Endothelial cell of umbilical vein (primary cell): ENCODE results near the gene TSTD2. TPM values are rescaled to one million over a fixed set of nuclear protein-coding genes. Genes with fewer than 3 reads are reported as not detected.

Experiments
- BruUV-seq: library from RNA; stranded (reverse); fragments of 400-500 nt; replicated peaks from 2 replicates; lab custom pipeline; 2021; lab: Mats Ljungman, UMichigan
- CTCF ChIA-PET: fragments of 300-600, 350-600 bp; sonication (Branson Sonifier 250); formaldehyde crosslinking; loops from one replicate; lab custom pipeline; 2021; ENCODE audit warnings: antibody characterized with exemption, inconsistent platforms; lab: Charles Lee
- POLR2A ChIA-PET: fragments of 300-600, 350-600 bp; sonication (Branson Sonifier 250); formaldehyde crosslinking; loops from one replicate; lab custom pipeline; 2021; ENCODE audit warnings: antibody characterized with exemption, inconsistent platforms; lab: Charles Lee
- DNase-seq: peaks from one replicate; pipeline ENCODE4 v3.0.0-alpha.2; 2011; ENCODE audit warnings: low read depth, low spot score
- FAIRE-seq: peaks from 2 replicates; lab custom pipeline; 2011; peaks lifted over from hg19 to GRCh38; lab: Jason Lieb, UNC
- H2AFZ ChIP-seq: 2 replicates; pipeline ENCODE4 v1.6.0; 2012; ENCODE audit warnings: low read depth, low read length, control low read depth, inconsistent platforms
- H3K27ac ChIP-seq: 2 replicates; pipeline ENCODE4 v1.5.1; 2011; ENCODE audit warnings: low read depth, mild to moderate bottlenecking, control low read depth, low read length, moderate library complexity; ENCODE audit not compliant: insufficient read depth
- H3K27me3 ChIP-seq, 2 experiments: 2 replicates each; pipeline versions ENCODE4 v1.6.0 to v1.6.1; 2011; ENCODE audit warnings: low read length in 2 of 2, mixed read lengths in 1 of 2; ENCODE audit not compliant: control insufficient read depth in 2 of 2, insufficient read depth in 2 of 2
- H3K36me3 ChIP-seq, 2 experiments: 2 replicates in 1 of 2; 3 replicates in 1 of 2; pipeline ENCODE4 v1.5.1; 2011; ENCODE audit warnings: low read length in 2 of 2, mild to moderate bottlenecking in 1 of 2, moderate library complexity in 1 of 2; ENCODE audit not compliant: control insufficient read depth in 2 of 2, insufficient read depth in 2 of 2; ENCODE audit errors: extremely low read depth in 1 of 2
- H3K4me1 ChIP-seq: 3 replicates; pipeline ENCODE4 v1.5.1; 2011; ENCODE audit warnings: mild to moderate bottlenecking, low read length; ENCODE audit not compliant: control insufficient read depth, insufficient read depth; ENCODE audit errors: extremely low read depth
- H3K4me2 ChIP-seq: 2 replicates; pipeline ENCODE4 v1.6.1; 2011; ENCODE audit warnings: low read length, control low read depth, mixed read lengths; ENCODE audit not compliant: insufficient read depth
- H3K4me3 ChIP-seq, 3 experiments: fragments of 200-600 bp in 1 of 3; sonication (generic), shearing (Covaris generic) in 1 of 3; replicated peaks in 1 of 3; 2 replicates each; pipeline ENCODE4 v1.5.1; 2011 to 2016; ENCODE audit warnings: control low read depth in 3 of 3, low read length in 3 of 3, mild to moderate bottlenecking in 2 of 3, inconsistent platforms in 1 of 3, low read depth in 1 of 3, moderate library complexity in 1 of 3; ENCODE audit not compliant: insufficient read depth in 1 of 3
- H3K79me2 ChIP-seq: 2 replicates; pipeline ENCODE4 v1.6.0; 2012; ENCODE audit warnings: low read length, inconsistent platforms; ENCODE audit not compliant: control insufficient read depth, insufficient read depth
- H3K9ac ChIP-seq: replicated peaks from 2 replicates; pipeline ENCODE3; 2011; ENCODE audit warnings: low read length, control low read depth; ENCODE audit not compliant: insufficient read depth; ENCODE audit errors: extremely low read depth
- H3K9me1 ChIP-seq: replicated peaks from 3 replicates; pipeline ENCODE4 v1.6.0; 2011; ENCODE audit warnings: mild to moderate bottlenecking, low read length; ENCODE audit not compliant: control insufficient read depth, insufficient read depth; ENCODE audit errors: extremely low read depth
- H3K9me3 ChIP-seq: replicated peaks from 2 replicates; pipeline ENCODE4 v1.5.1; 2012; ENCODE audit warnings: low read length, inconsistent platforms; ENCODE audit not compliant: control insufficient read depth, insufficient read depth
- H4K20me1 ChIP-seq: replicated peaks from 2 replicates; pipeline ENCODE3; 2011; ENCODE audit warnings: mild to moderate bottlenecking, low read length; ENCODE audit not compliant: control insufficient read depth, insufficient read depth; ENCODE audit errors: extremely low read depth
- JUN ChIP-seq: IDR thresholded peaks from 2 replicates; pipeline ENCODE4 v1.6.1; 2011; ENCODE audit warnings: borderline replicate concordance, low read depth; ENCODE audit not compliant: insufficient read length, insufficient read depth
- MAX ChIP-seq: IDR thresholded peaks from 2 replicates; pipeline ENCODE4 v1.6.1; 2011; ENCODE audit not compliant: insufficient read depth, insufficient read length
- POLR2AphosphoS5 ChIP-seq: IDR thresholded peaks from 2 replicates; pipeline ENCODE4 v1.6.1; 2012; ENCODE audit warnings: low read depth, mild to moderate bottlenecking, control low read depth, low read length, moderate library complexity; ENCODE audit not compliant: insufficient read depth
- dilution Hi-C: fragments of 300-500 bp; cut with MboI; formaldehyde crosslinking; loops from one replicate; pipeline ENCODE4 v1.15.0; 2019; ENCODE audit warnings: low sequenced_read_pairs; ENCODE audit not compliant: extremely low pct_ligation_motif_present
- intact Hi-C: fragments of 100-400 bp; cut with micrococcal nuclease; formaldehyde crosslinking; loops from one replicate; pipeline ENCODE4 v1.10.0; 2022
- polyA plus RNA-seq, 4 experiments: library from polyadenylated mRNA; depleted of rRNA in 3 of 4; stranded (reverse) in 3 of 4; unstranded in 1 of 4; fragments of >200 nt; gene quantifications; 2 replicates each; pipeline versions ENCODE4 v1.2.1 to v1.2.3, GENCODE V29; 2011 to 2012; ENCODE audit warnings: missing spikeins in 1 of 4
- total RNA-seq: library from RNA; stranded (reverse); gene quantifications from 2 replicates; pipeline ENCODE4 v1.2.3, GENCODE V29; 2021

Gene TSTD2
- total and polyA plus RNA-seq, 2 donors (not counting 3 experiments of a cell fraction or from before 2014, with no cell fraction given), result 13.7 to 15.9 TPM

- no peaks in the 10 kb centered on the region for H4K20me1 ChIP-seq
- no peaks in the 10 kb centered on the region for H3K9me3 ChIP-seq
- POLR2A ChIA-PET, result no interaction called here
- H3K4me3 ChIP-seq, result no peak overlapping the region
- FAIRE-seq (no peak), DNase-seq (no peak)
- no peaks in the 10 kb centered on the region for H3K36me3 ChIP-seq
- CTCF ChIA-PET, result no interaction called here
- intact Hi-C loops, result no loop called here
- no peaks in the 10 kb centered on the region for H3K79me2 ChIP-seq
- no peak for TF ChIP-seq JUN
- no peak for TF ChIP-seq MAX
- no peak for TF ChIP-seq POLR2AphosphoS5
- no peaks in the 10 kb centered on the region for H3K9me1 ChIP-seq
- no peak overlapping the region for H2AFZ ChIP-seq
- no peak overlapping the region for H3K4me2 ChIP-seq
- no peak overlapping the region for H3K9ac ChIP-seq
- dilution Hi-C loops, result no loop called here
- no peak overlapping the region for H3K27ac ChIP-seq
- no TSS peak for BruUV-seq
- peaks cover 5 to 27% of the 10 kb centered on the region in 2 experiments for H3K27me3 ChIP-seq
- no peaks in the 10 kb centered on the region for H3K4me1 ChIP-seq
These were observed 82.8 kb downstream of the TSTD2 start for GRCh38 chr9:97550386-97550785.

Other genes with a start within 250 kb of the TSTD2 start
- 11.2 and 11.5 TPM in 2 replicates for gene TDRD7, start 221.3 kb downstream of the TSTD2 start, total RNA-seq
- 3.7 and 4.9 TPM in 2 replicates for gene TDRD7, start 221.3 kb downstream of the TSTD2 start, polyA plus RNA-seq
- 0.74 and 1.4 TPM in 2 replicates for gene TMOD1, start 131.7 kb downstream of the TSTD2 start, total RNA-seq
- 0.13 and 0.26 TPM in 2 replicates for gene TMOD1, start 131.7 kb downstream of the TSTD2 start, polyA plus RNA-seq
- 42.8 and 45.3 TPM in 2 replicates for gene NCBP1, start 453 bp upstream of the TSTD2 start, total RNA-seq
- gene NCBP1, start 453 bp upstream of the TSTD2 start, polyA plus RNA-seq, result 8.8 and 10.9 TPM in 2 replicates
- 18.5 and 21.1 TPM in 2 replicates for gene XPA, start 64.0 kb upstream of the TSTD2 start, total RNA-seq
- 2.2 and 3.6 TPM in 2 replicates for gene XPA, start 64.0 kb upstream of the TSTD2 start, polyA plus RNA-seq
- not detected in 2 replicates for gene FOXE1, start 219.9 kb upstream of the TSTD2 start, total RNA-seq
- not detected in 2 replicates for gene FOXE1, start 219.9 kb upstream of the TSTD2 start, polyA plus RNA-seq